IPS-18c (cell line): Measurements from ENCODE around the gene SDHB.

ENCODE experiments used
- H3K4me3 ChIP-seq: 2 replicates; pipeline ENCODE4 v1.7.0; 2013; ENCODE audit warnings: low read depth, mild to moderate bottlenecking, low read length, moderate library complexity; ENCODE audit not compliant: insufficient read depth
- H3K9me3 ChIP-seq: one replicate; pipeline ENCODE4 v1.6.1; 2013; ENCODE audit warnings: mild to moderate bottlenecking, low read length, moderate library complexity; ENCODE audit not compliant: control insufficient read depth, insufficient read depth

The SDHB gene

DNA sequence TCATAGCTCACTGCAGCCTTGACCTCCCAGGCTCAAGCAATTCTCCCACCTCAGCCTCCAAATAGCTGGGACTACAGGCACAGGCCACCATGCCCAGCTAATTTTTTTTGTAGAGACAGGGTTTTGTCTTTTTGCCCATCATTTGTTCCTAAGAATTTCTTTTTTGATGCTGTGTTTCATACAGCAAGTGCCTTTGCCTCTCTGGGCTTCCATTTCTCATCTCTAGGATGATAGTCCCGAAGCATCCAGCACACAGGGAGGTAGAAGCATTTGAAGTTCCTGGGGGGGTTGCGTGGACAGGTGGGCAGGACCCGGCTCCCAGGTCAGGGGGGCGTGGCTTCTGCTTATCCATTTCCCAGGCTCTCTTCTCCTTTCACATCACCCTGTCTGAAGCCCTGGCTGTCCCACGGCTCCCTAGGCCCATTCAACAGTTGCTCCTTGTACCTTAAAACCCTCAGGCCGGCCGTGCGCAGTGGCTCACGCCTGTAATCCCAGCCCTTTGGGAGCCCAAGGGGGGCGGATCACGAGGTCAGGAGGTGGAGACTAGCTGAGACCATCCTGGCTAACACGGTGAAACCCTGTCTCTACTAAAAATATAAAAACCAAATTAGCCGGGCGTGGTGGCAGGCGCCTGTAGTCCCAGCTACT is 45.5 kb downstream of the SDHB start:
- Histone ChIP-seq H3K9me3 (no peaks in the 10 kb centered on the region), H3K4me3 (no peak overlapping the region)

- Histone ChIP-seq H3K9me3 (no peaks in the 10 kb centered on the region), H3K4me3 (no peak overlapping the region)
Measured at GRCh38 chr1:17007121-17007520, 46.7 kb downstream of the SDHB start.

- H3K9me3 ChIP-seq, result no peaks in the 10 kb centered on the region
- no peak overlapping the region for H3K4me3 ChIP-seq
Measured at GRCh38 chr1:17005365-17005740, 48.5 kb downstream of the SDHB start.

DNA sequence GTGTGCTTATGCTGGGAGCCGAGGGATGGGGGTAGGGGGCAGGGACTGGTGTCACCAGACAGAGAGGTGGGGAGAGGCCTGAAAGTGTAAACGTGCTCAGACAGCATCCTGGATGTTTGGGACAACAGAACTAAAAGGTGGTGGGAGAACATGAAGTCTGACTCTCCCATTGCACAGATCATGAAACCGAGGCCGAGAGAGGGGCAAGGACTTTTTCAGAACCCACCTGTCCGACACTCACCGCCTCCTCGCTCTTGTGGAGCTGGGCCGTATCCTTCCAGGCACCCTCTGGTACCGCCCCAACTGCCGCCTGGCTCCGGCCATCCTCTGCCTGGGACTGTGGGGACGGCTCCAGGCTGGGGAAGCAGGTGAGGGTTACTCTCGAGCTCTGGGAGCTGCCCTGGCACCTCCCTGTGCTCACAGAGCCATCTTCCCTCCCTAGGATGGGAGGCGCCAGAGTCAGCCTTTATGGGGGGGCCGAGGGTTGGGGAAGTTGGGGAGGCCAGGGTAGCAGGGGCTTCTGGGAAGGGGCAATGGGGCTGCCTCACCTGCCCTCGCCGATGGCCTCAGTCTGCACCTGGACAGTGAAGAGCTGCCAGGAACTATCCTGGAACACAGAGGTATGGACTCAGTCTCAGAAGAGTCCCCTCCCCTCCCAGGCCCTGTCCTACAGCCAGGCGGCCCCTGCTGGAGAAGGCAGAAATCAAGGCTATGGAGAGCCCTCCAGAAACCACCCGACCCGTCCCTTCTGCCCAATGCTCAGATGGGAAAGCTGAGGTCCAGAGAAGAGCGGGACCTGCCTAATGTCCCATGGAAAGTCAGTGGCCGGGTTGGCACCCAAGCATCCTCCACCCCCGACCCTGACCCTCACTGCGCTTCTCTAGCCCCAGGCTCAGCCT is 49.1 kb downstream of the SDHB start:
- Histone ChIP-seq H3K9me3 (no peaks in the 10 kb centered on the region), H3K4me3 (no peak overlapping the region)

DNA sequence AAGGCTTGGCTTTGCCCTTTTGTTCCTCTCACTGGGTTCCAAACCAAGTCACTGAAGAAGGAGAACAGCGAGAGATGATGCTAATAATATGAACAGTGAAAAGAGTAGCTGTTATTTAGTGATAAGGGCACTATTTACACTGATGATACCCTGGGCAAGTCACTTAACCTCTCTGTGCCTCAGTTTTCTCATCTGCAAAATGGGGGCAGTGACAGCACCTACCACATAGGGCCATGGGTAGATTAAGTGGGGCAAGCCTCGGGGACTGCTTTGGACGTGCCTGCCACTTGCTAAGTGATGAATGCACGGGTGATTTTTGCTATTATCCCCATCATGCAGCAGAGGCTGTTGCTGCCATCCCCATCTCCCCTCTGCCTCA is 51.3 kb downstream of the SDHB start:
- H3K4me3 ChIP-seq, result no peak overlapping the region

DNA sequence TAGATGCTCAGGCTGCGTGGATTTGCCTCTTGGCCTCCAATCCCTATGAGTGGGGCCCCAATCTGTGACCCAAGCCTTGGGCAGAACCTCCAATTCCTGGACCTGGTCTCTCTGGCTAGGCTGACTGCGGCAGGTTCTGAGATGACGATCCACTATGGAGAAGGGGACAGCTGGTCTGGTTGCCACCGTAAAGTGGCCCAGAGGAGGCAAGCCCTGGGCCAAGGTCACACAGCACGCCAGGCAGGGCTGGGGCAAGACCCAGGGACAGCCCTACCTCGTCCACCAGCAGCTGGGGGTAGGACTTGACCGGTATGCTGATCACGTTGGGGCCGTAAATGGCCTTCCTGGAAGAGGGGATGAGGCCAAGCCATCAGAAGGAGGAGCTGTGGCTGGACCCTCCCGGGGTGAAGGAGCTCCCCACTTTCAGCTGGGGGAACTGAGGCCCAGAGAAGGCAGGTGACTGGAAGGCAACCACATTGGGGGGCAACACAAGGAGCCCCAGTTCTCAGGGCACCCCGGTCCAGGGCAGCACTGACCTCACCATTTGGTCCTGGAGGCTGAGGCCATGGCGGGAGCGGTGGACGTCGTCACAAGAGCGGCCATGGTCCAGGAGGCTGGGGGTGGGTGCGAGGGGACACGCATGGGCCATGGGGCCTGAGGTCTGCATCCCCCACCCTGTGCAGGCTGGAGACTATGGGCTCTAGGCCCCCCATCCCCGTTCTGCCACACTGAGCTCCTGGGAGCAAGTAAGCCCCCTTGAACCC is 51.9 kb downstream of the SDHB start:
- Histone ChIP-seq H3K9me3 (no peaks in the 10 kb centered on the region), H3K4me3 (no peak overlapping the region)

More for the DNA sequence above, 51.3 kb downstream of the SDHB start:
- no peaks in the 10 kb centered on the region for H3K9me3 ChIP-seq

DNA sequence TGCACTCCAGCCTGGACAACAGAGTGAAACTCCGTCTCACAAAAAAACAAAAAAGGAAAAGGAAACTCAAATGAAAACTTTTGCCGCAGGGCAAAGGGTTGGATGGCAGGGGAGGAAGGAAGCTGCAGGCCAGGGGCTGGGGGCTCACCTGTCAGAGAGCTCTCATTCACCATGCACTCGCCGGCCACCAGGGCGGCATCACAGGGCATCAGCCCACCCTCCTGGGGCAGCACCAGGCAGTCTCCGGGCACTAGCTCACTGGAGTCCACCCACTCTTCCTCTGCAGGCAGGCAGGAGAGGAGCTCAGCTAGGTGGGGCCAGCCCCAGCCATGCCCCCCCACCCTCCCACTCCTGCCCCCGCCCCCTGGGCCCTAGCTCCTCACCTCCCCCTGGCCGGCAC is 54.0 kb downstream of the SDHB start:
- no peak overlapping the region for H3K4me3 ChIP-seq
- no peaks in the 10 kb centered on the region for H3K9me3 ChIP-seq

DNA sequence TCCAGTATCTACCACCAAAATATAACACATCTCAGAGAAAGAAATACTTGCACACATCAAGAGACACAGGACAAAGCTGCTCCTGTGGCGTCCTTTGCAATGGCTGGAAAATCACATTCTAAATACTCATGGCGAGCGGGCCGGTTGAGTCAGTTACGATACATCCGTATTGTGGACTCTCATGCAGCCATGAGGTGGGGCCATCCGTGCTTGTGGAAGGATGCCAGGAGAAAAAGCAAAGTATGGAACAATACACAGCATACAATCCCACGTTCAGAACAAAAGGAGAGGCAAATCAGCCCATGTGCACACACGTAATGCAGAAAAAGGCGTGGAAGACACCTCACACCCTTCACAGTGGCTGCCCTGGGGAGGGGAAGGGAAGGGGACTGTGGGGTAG is 55.2 kb downstream of the SDHB start:
- no peaks in the 10 kb centered on the region for H3K9me3 ChIP-seq
- H3K4me3 ChIP-seq, result no peak overlapping the region

DNA sequence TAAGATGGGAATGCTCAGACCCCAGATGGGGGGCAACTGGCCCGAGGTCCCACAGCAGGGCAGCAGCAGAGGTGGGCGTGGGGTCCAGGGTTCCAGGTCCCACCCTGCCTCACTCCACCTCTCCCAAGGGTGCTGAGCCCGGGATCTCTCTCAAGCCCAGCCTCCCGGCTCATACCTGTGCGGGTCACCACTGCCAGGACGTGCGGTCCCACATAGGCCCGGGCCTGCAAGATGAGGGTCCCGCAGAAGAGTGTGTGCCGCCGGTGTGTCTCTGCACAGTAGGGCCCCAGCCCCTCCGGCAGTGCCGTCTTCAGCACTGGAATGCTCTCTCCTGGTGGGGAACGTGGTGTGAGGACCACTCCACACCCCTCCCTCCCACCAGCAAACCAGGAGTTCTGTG is 57.0 kb downstream of the SDHB start:
- no peaks in the 10 kb centered on the region for H3K9me3 ChIP-seq
- H3K4me3 ChIP-seq, result no peak overlapping the region

- no peaks in the 10 kb centered on the region for H3K9me3 ChIP-seq
- H3K4me3 ChIP-seq, result no peak overlapping the region
Measured at GRCh38 chr1:16993521-16994038, 60.3 kb downstream of the SDHB start.

- H3K4me3 ChIP-seq, result no peak overlapping the region
- no peaks in the 10 kb centered on the region for H3K9me3 ChIP-seq
Measured at GRCh38 chr1:16992675-16993074, 61.2 kb downstream of the SDHB start.

- H3K4me3 ChIP-seq, result no peak overlapping the region
- no peaks in the 10 kb centered on the region for H3K9me3 ChIP-seq
Measured at GRCh38 chr1:16992102-16992501, 61.7 kb downstream of the SDHB start.

DNA sequence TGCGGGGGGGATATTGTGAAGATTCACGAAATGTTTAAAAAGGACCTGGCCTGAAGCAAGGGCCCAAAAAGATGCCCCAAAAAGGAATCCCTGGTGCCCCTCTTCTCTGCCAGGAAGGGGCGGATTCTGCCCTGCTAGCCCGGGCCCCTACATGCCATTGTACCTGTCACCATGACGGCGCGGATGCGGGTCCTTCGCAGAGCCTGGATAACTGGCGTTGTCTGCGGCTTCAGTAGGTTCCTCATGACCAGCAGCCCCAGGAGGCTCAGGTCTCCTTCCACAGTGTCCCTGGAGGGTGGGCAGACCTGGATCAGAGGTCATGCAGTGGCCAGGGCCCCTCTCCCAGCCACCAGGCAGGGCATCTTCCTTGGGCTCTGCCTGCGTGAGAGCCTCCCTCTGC is 62.3 kb downstream of the SDHB start:
- no peaks in the 10 kb centered on the region for H3K9me3 ChIP-seq
- H3K4me3 ChIP-seq, result no peak overlapping the region

DNA sequence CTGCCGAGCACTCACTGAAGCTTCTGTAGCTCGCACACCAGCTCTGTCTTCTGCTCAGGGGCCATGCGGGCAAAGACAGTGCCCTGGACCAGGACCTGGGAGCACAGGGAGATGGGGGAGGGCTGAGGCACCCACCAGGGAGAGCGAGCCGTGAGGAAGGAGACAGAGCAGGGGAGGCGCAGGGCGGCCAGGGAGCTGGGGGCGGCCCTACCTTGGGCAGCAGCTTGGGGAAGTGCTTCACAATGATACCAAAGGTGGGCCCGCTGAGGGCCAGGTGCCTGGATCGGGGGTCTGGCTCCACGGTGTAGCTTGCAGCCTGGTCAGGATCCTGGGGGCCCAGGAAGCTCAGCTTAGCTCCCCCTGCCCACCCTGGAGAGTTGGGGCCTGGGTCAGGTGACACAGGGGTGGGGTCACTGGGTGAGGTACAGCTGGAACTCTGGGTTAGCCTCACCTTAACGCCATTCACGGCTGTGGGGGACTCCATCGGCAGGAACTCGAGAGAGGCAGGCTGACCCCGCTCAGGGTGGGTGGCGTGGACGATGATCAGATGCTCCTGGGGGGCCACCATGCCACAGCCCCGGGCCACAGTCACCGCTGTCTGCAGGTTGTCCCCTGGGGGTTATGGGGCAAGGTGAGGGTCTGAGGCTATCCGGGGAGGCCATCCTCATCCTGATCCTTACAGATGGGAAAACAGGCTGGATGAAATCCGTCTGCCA is 64.0 kb downstream of the SDHB start:
- no peak overlapping the region for H3K4me3 ChIP-seq
- H3K9me3 ChIP-seq, result no peaks in the 10 kb centered on the region

- no peaks in the 10 kb centered on the region for H3K9me3 ChIP-seq
Measured at GRCh38 chr1:16988210-16988609, 65.6 kb downstream of the SDHB start.

DNA sequence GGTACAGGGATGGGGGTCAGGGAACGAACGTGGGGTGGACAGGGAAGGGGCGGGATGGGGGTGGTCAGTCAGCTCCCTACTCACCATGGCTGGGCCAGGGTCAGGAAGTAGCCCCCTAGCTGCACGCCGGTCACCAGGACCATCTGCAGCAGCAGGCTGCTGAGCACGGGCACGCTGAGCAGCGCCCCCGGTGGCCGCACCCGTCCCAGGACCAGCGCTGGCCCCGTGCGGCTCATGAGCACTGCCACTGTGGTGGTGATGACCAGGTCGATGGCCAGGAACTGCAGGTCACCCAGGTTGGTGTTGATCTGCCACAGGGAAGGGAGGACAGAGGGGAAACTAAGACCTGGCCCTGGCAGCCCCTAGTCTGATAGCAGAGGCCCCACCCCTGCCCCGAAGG is 66.9 kb downstream of the SDHB start:
- H3K4me3 ChIP-seq, result no peak overlapping the region
- no peaks in the 10 kb centered on the region for H3K9me3 ChIP-seq

More at GRCh38 chr1:16988210-16988609, 65.6 kb downstream of the SDHB start:
- no peak overlapping the region for H3K4me3 ChIP-seq

GRCh38 chr1:16986560-16986959 is 67.3 kb downstream of the SDHB start:
- no peak overlapping the region for H3K4me3 ChIP-seq
- no peaks in the 10 kb centered on the region for H3K9me3 ChIP-seq
